H9 (cell line): ENCODE results near the gene TOR4A. TPM values are rescaled to one million over a fixed set of nuclear protein-coding genes. Genes with fewer than 3 reads are reported as not detected.

Source experiments
- DNase-seq: peaks from one replicate; pipeline ENCODE4 v3.0.0-alpha.2; 2017
- H2AFZ ChIP-seq: one replicate; pipeline ENCODE4 v1.6.1; 2013; ENCODE audit warnings: mild to moderate bottlenecking, low read length, control low read depth, moderate library complexity
- H2AK5ac ChIP-seq: 2 replicates; pipeline ENCODE4 v1.6.1; 2013; ENCODE audit warnings: low read length, control low read depth, mixed read lengths; ENCODE audit not compliant: insufficient read length
- H2BK120ac ChIP-seq: one replicate; pipeline ENCODE4 v1.6.1; 2013; ENCODE audit warnings: low read depth, mild to moderate bottlenecking, low read length, control low read depth, inconsistent platforms; ENCODE audit not compliant: poor library complexity, severe bottlenecking
- H2BK12ac ChIP-seq: 2 replicates; pipeline ENCODE4 v1.6.1; 2013; ENCODE audit warnings: low read length, control low read depth, mixed read lengths, low read depth; ENCODE audit not compliant: insufficient read length
- H2BK15ac ChIP-seq: 2 replicates; pipeline ENCODE4 v1.6.1; 2013; ENCODE audit warnings: low read depth, low read length, control low read depth
- H2BK20ac ChIP-seq: one replicate; pipeline ENCODE4 v1.6.1; 2013; ENCODE audit warnings: low read depth, mild to moderate bottlenecking, low read length, control low read depth, inconsistent platforms; ENCODE audit not compliant: poor library complexity, severe bottlenecking
- H2BK5ac ChIP-seq: 2 replicates; pipeline ENCODE4 v1.6.1; 2013; ENCODE audit warnings: low read length, control low read depth, mixed read lengths; ENCODE audit not compliant: insufficient read length
- H3K14ac ChIP-seq: 2 replicates; pipeline ENCODE4 v1.6.1; 2013; ENCODE audit warnings: low read length, control low read depth; ENCODE audit not compliant: insufficient read depth
- H3K18ac ChIP-seq: 2 replicates; pipeline ENCODE4 v1.6.1; 2013; ENCODE audit warnings: low read depth, mild to moderate bottlenecking, mixed read lengths, low read length, control low read depth; ENCODE audit not compliant: insufficient read length
- H3K23ac ChIP-seq: 2 replicates; pipeline ENCODE4 v1.6.1; 2013; ENCODE audit warnings: low read length, control low read depth, mixed read lengths, low read depth; ENCODE audit not compliant: insufficient read length
- H3K23me2 ChIP-seq: 2 replicates; pipeline ENCODE4 v1.6.1; 2013; ENCODE audit warnings: low read depth, mild to moderate bottlenecking, mixed read lengths, low read length, control low read depth; ENCODE audit not compliant: insufficient read length, poor library complexity, severe bottlenecking
- H3K27ac ChIP-seq: 2 replicates; pipeline ENCODE4 v1.5.1; 2013; ENCODE audit warnings: low read length, control low read depth, mixed read lengths, low read depth; ENCODE audit not compliant: insufficient read length
- H3K27me3 ChIP-seq: 2 replicates; pipeline ENCODE4 v1.6.1; 2013; ENCODE audit warnings: low read length, control low read depth, inconsistent platforms; ENCODE audit not compliant: insufficient read depth
- H3K4ac ChIP-seq: 2 replicates; pipeline ENCODE4 v1.6.1; 2013; ENCODE audit warnings: low read depth, mild to moderate bottlenecking, control low read depth, inconsistent platforms, low read length, moderate library complexity
- H3K4me1 ChIP-seq: 2 replicates; pipeline ENCODE4 v1.6.1; 2013; ENCODE audit warnings: low read length, control low read depth, inconsistent platforms; ENCODE audit not compliant: insufficient read depth
- H3K4me2 ChIP-seq: 2 replicates; pipeline ENCODE4 v1.6.1; 2013; ENCODE audit warnings: low read length, control low read depth, mixed read lengths; ENCODE audit not compliant: insufficient read length, insufficient read depth
- H3K56ac ChIP-seq: 2 replicates; pipeline ENCODE4 v1.6.1; 2013; ENCODE audit warnings: low read depth, mild to moderate bottlenecking, mixed read lengths, low read length, control low read depth; ENCODE audit not compliant: insufficient read length
- H3K79me1 ChIP-seq: 2 replicates; pipeline ENCODE4 v1.6.1; 2013; ENCODE audit warnings: low read depth, mild to moderate bottlenecking, moderate library complexity, low read length, control low read depth, inconsistent platforms; ENCODE audit not compliant: insufficient read depth, poor library complexity, severe bottlenecking
- H3K79me2 ChIP-seq: 2 replicates; pipeline ENCODE4 v1.6.1; 2013; ENCODE audit warnings: low read length, control low read depth, inconsistent platforms; ENCODE audit not compliant: insufficient read depth
- H3K9ac ChIP-seq: 2 replicates; pipeline ENCODE4 v1.6.1; 2013; ENCODE audit warnings: low read length, control low read depth, mixed read lengths; ENCODE audit not compliant: insufficient read length; ENCODE audit errors: extremely low read depth
- H3K9me3 ChIP-seq: one replicate; pipeline ENCODE4 v1.6.1; 2013; ENCODE audit warnings: low read depth, low read length, inconsistent platforms; ENCODE audit not compliant: control insufficient read depth
- H3T11ph ChIP-seq: one replicate; pipeline ENCODE4 v1.6.1; 2013; ENCODE audit warnings: mild to moderate bottlenecking, low read length, control low read depth, inconsistent platforms
- H4K20me1 ChIP-seq: one replicate; pipeline ENCODE4 v1.6.1; 2013; ENCODE audit not compliant: control insufficient read depth, insufficient read length, insufficient read depth
- H4K5ac ChIP-seq: 2 replicates; pipeline ENCODE4 v1.6.1; 2013; ENCODE audit warnings: low read depth, mild to moderate bottlenecking, mixed read lengths, low read length, control low read depth; ENCODE audit not compliant: insufficient read length
- H4K8ac ChIP-seq: replicated peaks from 2 replicates; pipeline ENCODE4 v1.6.1; 2013; ENCODE audit warnings: low read length, control low read depth, mixed read lengths, low read depth; ENCODE audit not compliant: insufficient read length
- H4K91ac ChIP-seq: 2 replicates; pipeline ENCODE4 v1.6.1; 2013; ENCODE audit warnings: low read depth, mild to moderate bottlenecking, moderate library complexity, mixed read lengths, low read length, control low read depth; ENCODE audit not compliant: insufficient read length
- H3K27ac Mint-ChIP-seq, 3 experiments: 2 replicates in 2 of 3; 3 replicates in 1 of 3; pipeline ENCODE4 v1.8.0; 2020 to 2021; ENCODE audit warnings: mixed read lengths in 3 of 3, mild to moderate bottlenecking in 1 of 3, moderate library complexity in 1 of 3
- H3K27me3 Mint-ChIP-seq: 2 replicates; pipeline ENCODE4 v1.8.0; 2021; ENCODE audit warnings: low read depth, mild to moderate bottlenecking, moderate library complexity, mixed read lengths
- H3K36me3 Mint-ChIP-seq, 3 experiments: 2 replicates in 2 of 3; 3 replicates in 1 of 3; pipeline ENCODE4 v1.8.0; 2020 to 2021; ENCODE audit warnings: low read depth in 3 of 3, mixed read lengths in 3 of 3; ENCODE audit not compliant: insufficient read depth in 1 of 3
- H3K4me1 Mint-ChIP-seq, 2 experiments: 2 replicates each; pipeline ENCODE4 v1.8.0; 2020; ENCODE audit warnings: mixed read lengths in 2 of 2
- H3K4me3 Mint-ChIP-seq, 2 experiments: 2 replicates in 1 of 2; 3 replicates in 1 of 2; pipeline ENCODE4 v1.8.0; 2020 to 2021; ENCODE audit warnings: mild to moderate bottlenecking in 2 of 2, mixed read lengths in 2 of 2, moderate library complexity in 1 of 2
- H3K9me3 Mint-ChIP-seq, 2 experiments: 2 replicates in 1 of 2; 3 replicates in 1 of 2; pipeline ENCODE4 v1.8.0; 2020; ENCODE audit warnings: mild to moderate bottlenecking in 2 of 2, mixed read lengths in 2 of 2, moderate library complexity in 1 of 2
- CTCF ChIP-seq: fragments of 200-600 bp; sonication (generic); conservative IDR thresholded peaks from 3 replicates; pipeline ENCODE4 v1.8.0; 2021; ENCODE audit warnings: antibody characterized with exemption, mild to moderate bottlenecking
- WGBS: extraction: QIAGEN DNeasy Blood & Tissue Kit; methylation state at CpG from one replicate; pipeline ENCODE4 v1.1.7; 2013; ENCODE audit warnings: missing lambda C conversion rate, low lambda C conversion rate, mixed read lengths; ENCODE audit not compliant: insufficient read length; ENCODE audit errors: extremely low coverage; 5-methylcytosine and 5-hydroxymethylcytosine counted together
- total RNA-seq: library from RNA; stranded (reverse); gene quantifications from 2 replicates; pipeline ENCODE4 v1.2.1, GENCODE V29; 2021

Gene TOR4A
- total RNA-seq, 1 experiment from 2014 or later: 6.2 TPM

- peak; percentile 99 for TF ChIP-seq CTCF
- WGBS: no CpG with 5 or more reads among the region's 31 CpGs
- no peak overlapping the region for H2BK15ac ChIP-seq
Observed at GRCh38 chr9:137236238-137236935, 41.1 kb upstream of the TOR4A start.

More at GRCh38 chr9:137236238-137236935, 41.1 kb upstream of the TOR4A start:
- H2AFZ ChIP-seq: no peak overlapping the region
- H3K23me2 ChIP-seq: no peaks in the 10 kb centered on the region
- no peak overlapping the region for H3K4me2 ChIP-seq
- no peak overlapping the region for H4K91ac ChIP-seq
- H3K4me1 Mint-ChIP-seq: peaks cover 12 to 20% of the 10 kb centered on the region in 2 experiments
- H3K14ac ChIP-seq: no peak overlapping the region
- no peak overlapping the region for H4K8ac ChIP-seq
- H3K18ac ChIP-seq: no peak overlapping the region
- no peak overlapping the region for H3K4me3 Mint-ChIP-seq
- H3T11ph ChIP-seq: no peak overlapping the region
- peaks cover 3 to 5% (median 4%) of the 10 kb centered on the region in 3 experiments; a peak in 5 of 7 replicates for H3K36me3 Mint-ChIP-seq
- H3K27ac ChIP-seq: no peak overlapping the region
- no peak overlapping the region for H2BK120ac ChIP-seq
- H3K9me3 Mint-ChIP-seq: no peaks in the 10 kb centered on the region; a peak in 1 of 5 replicates
- H3K56ac ChIP-seq: no peak overlapping the region
- H3K27me3 Mint-ChIP-seq: peaks cover 7% of the 10 kb centered on the region
- no peak overlapping the region for H2AK5ac ChIP-seq
- H2BK20ac ChIP-seq: no peak overlapping the region
- H3K4ac ChIP-seq: no peak overlapping the region
- no peak overlapping the region for H2BK5ac ChIP-seq
- no peak overlapping the region for H3K27ac Mint-ChIP-seq
- H3K79me1 ChIP-seq: no peaks in the 10 kb centered on the region
- H3K79me2 ChIP-seq: no peaks in the 10 kb centered on the region
- no peaks in the 10 kb centered on the region for H3K9me3 ChIP-seq
- no peak overlapping the region for H3K9ac ChIP-seq
- peaks cover 3% of the 10 kb centered on the region; the same call in 1 of the 2 replicates for H3K4me1 ChIP-seq
- no peak overlapping the region for H3K23ac ChIP-seq
- DNase-seq: peak; percentile 89
- H3K27me3 ChIP-seq: no peaks in the 10 kb centered on the region
- H4K20me1 ChIP-seq: no peaks in the 10 kb centered on the region
- H4K5ac ChIP-seq: no peak overlapping the region
- H2BK12ac ChIP-seq: no peak overlapping the region
